RKO (cell line): ENCODE results near the gene SLC47A1.

Experiments
- DNase-seq: peaks from one replicate; pipeline ENCODE4 v3.0.0-alpha.2; 2016; ENCODE audit warnings: low spot score

The SLC47A1 gene

DNA sequence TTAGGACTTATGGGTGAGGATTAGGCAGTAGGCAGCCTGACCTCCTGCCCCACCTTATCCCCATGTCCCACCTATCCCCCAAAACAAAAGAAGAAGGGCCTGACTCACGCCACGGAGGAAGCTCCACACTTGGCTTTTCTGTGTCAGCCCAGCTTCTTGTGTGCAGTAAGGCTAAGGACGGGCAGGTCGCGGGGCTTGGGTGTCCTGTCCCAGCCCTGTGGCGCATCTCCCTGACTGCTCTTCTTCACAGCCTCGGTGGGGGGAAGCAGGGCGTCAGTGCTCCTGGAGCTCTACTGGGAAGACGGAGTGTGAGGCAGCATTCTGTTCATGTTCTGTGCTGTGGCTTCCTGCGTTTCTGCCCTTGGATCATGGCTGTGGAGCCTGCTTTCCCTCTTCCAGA is 80.3 kb downstream of the SLC47A1 start:
- DNase-seq = no peak

DNA sequence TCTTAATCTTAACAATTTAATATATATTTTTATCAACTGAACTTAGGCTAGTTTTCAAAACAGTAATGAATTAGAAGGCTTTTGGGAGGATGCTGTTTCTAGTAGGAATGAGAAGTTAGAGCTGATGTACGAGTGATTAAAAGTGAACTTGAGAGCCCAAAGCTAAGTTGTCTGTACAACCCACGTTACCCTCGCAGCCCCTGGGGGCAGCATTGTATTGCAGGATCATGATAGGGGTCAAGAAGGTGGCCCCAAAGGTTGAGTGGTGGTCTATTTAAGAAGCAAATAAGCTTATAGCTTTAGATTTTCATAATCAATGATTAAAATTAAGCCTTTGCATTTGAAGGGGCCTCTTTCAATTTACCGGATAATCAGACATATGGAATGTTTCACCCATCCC is 81.2 kb downstream of the SLC47A1 start:
- DNase-seq = no peak

DNA sequence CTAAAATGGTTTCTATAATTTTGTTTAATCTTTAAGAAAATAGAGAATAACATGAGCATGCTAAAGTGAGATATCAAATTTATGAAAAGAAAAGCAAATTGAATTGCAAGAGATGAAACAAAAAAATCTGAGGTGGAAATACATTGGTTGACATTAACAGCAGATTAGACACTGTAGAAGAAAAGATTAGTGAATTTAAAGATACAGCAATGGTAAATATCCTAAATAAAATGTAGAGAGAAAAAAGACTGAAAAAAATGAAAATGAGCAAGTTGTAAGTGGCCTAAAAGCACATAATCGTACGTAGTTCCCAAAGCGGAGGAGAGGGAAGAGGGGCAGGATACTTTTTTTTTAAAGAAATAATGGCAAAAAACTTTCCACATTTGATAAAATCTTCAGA is 84.4 kb downstream of the SLC47A1 start:
- no peak for DNase-seq

DNA sequence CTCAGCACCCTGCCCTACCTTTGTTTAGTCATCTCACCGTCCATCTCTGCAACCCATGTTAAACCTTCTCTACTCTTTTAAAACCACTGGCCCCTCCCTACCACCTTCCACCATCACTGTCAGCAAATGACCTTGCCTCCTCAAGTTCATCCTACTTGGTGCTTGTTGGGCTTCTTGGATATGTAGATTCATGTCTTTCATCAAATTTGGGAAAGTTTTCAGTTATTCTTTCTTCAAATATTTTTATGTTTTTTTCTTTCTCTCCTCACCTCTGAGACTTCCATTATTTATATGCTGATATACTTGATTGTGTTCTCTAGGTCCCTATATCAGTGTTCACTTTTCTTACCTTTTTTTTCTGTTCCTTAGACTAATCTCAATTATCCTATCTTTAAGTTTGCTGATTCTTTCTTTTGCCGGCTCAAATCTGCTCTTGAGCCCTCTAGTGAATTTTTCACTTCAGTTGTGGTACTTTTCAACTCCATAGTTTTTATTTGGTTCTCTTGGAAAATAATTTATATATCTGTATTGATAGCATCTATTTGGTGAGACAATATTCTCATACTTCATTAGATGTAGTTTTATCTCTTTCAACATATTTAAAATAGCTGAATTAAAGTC is 86.2 kb downstream of the SLC47A1 start:
- DNase-seq = no peak

DNA sequence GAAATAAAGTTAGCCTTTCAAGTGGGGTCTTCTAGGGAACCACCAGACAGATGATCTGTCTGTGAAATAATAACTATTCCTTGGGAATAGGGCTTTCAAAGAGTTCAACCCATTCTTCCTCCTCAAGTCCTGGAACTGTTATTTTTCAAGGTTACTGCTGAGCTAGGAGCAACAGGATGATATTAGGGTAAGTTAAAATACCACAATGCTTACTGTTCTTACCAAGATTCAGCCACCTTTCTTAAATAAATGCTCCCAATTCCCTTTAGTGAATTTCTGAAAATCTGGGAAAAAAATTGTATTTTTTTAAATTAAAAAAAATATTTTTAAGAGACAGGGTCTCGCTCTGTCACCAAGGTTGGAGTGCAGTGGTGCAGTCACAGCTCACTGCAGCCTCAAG is 88.0 kb downstream of the SLC47A1 start:
- no peak for DNase-seq

DNA sequence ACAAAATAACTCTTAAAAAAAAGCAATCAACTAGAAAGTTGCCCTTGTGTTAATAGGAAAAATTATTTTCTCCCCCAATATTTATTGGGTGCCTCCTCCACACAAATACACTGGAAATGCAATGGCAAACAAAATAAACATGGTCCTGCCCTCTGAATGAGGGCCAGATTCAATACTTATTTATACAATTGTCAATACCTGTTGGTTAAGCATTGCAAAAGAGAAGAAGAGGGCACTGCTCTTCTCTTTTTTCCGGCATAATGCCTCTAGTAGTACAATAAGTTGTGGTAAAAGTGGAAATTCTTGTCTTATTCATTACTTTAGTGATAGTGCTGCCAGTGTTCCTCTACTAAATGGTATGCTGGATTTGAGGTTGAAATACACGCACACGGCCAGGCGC is 92.4 kb downstream of the SLC47A1 start:
- DNase-seq = no peak
